GM23248 (cell line): ENCODE results near the gene RAB36.

Experiments
- EZH2 ChIP-seq: fragments of 200-600 bp; sonication (generic); IDR thresholded peaks from 2 replicates; pipeline ENCODE4 v1.6.1; 2018; ENCODE audit warnings: antibody characterized with exemption, mild to moderate bottlenecking; ENCODE audit not compliant: insufficient read depth, poor library complexity, severe bottlenecking
- EZH2phosphoT487 ChIP-seq: fragments of 200-600 bp; sonication (generic); IDR thresholded peaks from 2 replicates; pipeline ENCODE4 v1.6.1; 2018; ENCODE audit warnings: antibody characterized with exemption, moderate library complexity, mild to moderate bottlenecking, low read depth; ENCODE audit not compliant: insufficient read depth

- TF ChIP-seq EZH2 (no peak), EZH2phosphoT487 (no peak)
These were observed 14.6 kb upstream of the RAB36 start for GRCh38 chr22:23130697-23131096.
